Measurements from ENCODE around the gene CD180.
A peak's percentile ranks its signal among the peaks of the same experiment; 100 is the strongest.

The CD180 gene

GRCh38 chr5:67196537-67197059 lies at the start of gene CD180:
CD180 (minus strand) TSS chr5:67196799; CDS start chr5:67196641, 158 bp downstream.
- DNase-seq (ENCODE audit: low spot score) = peak; percentile 94

DNA sequence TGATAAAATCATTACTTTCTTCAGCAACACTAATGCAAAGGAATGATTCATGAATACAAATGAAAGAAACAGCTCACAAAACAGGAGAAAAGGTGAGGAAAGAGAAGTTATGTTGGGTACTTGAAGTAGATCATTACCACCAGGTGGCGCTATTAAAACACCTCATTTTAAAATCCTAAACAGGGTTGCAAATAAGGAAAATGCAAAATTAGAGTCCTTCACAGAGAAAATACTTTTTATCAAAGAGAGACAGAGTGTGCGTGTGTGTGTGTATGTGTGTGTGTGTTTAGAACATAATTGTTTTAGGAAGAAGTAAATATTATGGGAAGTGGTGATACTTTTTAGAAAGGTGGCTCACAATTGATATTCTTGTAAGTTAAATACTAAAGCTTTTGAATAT lies 49.5 kb upstream of the CD180 start:
- DNase-seq (ENCODE audit: low spot score) = peak; percentile 90

DNA sequence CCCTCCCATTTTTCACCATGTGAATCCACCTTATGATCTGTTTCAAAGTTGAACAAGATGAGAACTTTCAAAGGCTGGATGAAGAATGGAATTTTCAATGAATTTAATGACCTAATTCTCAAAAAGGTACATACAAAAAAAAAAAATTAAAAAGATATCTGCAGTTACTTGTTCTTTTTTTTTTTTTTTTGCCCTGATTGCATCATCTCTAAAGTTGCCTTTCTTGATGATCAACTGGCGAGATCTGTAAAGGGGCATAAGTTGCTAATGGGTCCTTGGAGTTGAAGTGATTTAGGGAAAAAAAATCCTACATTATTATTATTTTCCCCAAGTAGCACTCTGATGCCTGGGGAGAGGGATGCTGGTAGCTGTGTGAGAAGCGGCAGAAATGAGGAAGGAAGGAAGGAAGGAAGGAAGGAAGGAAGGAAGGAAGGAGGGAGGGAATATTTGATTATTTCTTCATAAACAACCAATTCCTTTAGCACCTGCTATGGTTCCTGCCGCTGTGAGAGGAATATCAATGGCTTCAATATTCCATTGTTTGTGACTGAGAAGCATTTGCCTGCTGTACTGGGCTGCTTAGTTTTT lies 48.8 kb upstream of the CD180 start:
- no peak for DNase-seq (ENCODE audit: low spot score)

GRCh38 chr5:67244345-67244793 lies 47.8 kb upstream of the CD180 start:
- DNase-seq (ENCODE audit: low spot score) = no peak

GRCh38 chr5:67243944-67244343 lies 47.3 kb upstream of the CD180 start:
- DNase-seq (ENCODE audit: low spot score) = no peak

DNA sequence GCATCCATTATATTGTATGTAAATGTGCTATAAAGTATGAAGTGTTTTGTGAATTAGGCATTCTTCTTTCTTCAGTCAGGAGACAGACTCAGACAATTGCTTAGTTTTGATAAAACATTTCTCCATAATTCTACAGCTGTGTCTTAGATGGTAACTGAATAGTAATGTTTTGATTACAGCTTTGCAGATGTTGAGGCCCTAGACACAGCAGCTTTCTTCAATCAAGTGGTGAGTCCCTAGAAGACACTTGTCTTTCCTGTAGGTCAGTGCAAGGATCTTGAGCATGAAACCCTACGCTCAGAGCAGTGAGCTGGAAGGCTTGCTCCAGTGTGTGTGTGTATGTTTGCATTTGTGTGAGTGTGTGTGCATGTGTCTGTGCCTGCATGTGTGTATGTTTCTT lies 46.8 kb upstream of the CD180 start:
- no peak for DNase-seq (ENCODE audit: low spot score)

GRCh38 chr5:67241326-67241725 lies 44.7 kb upstream of the CD180 start:
- no peak for DNase-seq (ENCODE audit: low spot score)

- DNase-seq (ENCODE audit: low spot score) = no peak
Measured at GRCh38 chr5:67240846-67241245, 44.2 kb upstream of the CD180 start.

DNA sequence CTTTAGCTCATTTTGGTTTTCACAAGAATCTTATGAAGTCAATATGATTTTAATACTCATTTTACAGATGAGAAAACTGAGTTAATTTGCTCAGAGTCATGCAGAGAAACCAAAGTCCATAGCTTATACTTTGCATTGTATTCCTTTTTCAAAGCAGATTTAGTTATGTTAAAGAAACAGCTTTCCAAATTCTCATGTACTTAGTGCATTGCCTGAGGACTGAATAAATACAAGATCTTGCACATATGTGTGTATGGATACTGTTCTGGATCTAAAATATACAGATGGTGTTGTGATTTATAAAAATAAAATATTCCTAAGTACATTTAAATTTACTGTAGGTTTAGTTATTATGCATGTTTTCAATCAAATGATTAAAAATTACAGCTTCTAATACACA lies 43.5 kb upstream of the CD180 start:
- DNase-seq (ENCODE audit: low spot score) = no peak

GRCh38 chr5:67238191-67238590 lies 41.6 kb upstream of the CD180 start:
- no peak for DNase-seq (ENCODE audit: low spot score)

GRCh38 chr5:67235399-67236110 lies 39.0 kb upstream of the CD180 start:
- DNase-seq (ENCODE audit: low spot score) = no peak

GRCh38 chr5:67234671-67235176 lies 38.1 kb upstream of the CD180 start:
- no peak for DNase-seq (ENCODE audit: low spot score)

- DNase-seq (ENCODE audit: low spot score) = no peak
Measured at GRCh38 chr5:67233075-67233474, 36.5 kb upstream of the CD180 start.

DNA sequence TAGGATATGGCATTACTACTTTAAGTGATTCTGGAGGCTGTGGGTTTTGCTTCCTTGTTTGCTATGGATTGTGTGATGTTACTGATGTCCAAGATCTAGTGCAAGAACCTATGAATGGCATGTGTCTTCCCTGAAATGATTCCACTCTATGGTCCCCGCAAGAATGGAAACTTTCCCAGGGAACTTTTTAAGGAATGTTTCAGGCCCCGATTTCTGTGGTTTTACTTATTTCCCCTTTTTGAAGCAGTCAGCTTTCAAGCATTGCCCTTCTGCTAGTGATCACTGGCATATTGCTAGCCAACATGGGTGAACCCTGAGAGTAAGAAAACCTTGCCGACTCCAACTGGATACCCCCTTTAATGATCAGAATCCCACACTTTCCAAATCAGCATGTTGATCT lies 26.6 kb upstream of the CD180 start:
- DNase-seq (ENCODE audit: low spot score) = no peak

DNA sequence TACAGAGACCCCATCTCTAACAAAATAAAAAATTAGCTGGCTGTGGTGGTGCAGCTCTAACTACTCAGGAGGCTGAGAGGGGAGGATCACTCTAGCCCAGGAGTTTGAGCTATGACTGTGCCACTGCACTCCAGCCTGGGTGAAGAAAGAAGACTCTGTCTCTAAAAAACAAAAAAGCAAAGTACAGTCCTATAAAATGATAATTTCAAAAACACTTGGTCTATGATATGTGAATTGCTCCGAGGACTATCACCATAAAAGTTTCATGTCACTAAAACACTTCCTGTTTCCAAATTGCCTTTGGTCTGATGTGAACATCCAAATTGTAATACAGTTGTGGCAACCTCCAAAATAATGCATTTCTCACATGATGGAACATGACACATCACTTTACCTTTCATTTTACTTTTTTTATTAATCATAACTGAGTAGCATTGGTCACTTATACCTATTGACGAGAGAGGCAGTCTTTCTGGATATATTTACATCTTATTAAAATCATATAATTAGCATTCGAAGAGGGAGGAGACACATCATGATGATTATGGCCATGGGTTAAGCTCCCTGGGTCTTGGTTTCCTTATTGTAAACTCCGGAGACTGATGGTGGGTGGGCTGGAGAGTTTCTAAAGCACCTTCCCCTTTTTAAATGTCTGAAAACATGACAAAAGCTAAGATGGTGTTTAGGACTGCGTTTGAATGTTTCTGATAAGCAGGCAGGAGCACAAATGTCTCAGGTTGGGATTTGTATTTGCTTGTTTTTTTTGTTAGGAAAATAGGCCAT lies 25.8 kb upstream of the CD180 start:
- DNase-seq (ENCODE audit: low spot score) = no peak

DNA sequence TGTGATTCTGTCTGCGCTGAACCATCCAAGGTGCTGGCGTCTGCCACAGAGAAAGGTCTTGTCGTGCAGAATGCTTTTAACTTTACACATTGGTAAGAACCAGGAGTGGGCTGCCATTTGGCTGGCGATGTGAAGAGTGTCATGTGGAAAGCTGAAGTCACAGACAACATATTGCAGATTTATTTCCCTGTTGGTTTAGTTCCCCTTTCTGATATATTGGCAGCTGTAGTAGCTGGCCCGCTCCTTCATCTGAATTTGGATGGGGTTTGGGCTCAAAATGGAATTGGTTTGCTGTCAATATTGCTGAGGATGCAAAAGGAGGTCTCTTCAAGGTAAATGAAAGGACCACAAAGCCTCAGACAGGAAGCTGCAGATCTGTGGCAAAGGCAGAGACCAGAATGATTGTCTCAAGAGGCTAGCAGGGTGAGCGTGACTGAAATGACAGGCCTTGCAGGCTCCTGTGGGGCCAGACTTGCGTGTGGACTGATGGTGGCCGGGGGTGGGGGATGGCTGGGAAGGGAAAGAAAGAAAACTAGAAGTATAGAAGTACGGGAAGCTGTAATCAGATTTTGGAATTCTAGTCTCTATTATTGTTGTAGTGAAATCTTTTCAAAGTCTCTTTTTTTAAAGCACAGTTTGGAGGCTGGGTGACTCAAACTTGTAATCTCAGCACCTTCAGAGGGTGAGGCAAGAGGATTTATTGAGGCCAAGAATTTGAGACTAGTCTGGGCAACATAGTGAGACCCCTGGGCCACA lies 25.1 kb upstream of the CD180 start:
- DNase-seq (ENCODE audit: low spot score) = peak; percentile 22

DNA sequence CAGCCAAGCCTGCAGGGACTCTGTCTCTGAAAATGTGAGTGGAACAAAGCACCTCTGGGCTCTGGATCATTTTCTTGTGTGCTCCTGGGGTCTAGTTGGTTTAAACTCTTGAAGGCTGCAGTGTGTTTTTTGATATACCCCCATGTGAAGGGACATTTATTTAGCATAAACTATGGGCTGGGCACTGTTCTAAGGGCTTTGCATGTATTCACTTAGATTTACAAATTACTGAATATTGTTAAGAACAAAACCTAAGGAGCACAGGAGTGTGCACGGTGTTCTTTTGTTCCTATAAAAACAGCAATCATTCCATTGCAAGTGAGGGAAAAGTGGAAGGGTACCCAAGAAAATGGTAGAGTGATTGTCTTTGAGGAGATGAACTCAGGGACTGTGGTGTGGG lies 20.0 kb upstream of the CD180 start:
- DNase-seq (ENCODE audit: low spot score) = no peak

DNA sequence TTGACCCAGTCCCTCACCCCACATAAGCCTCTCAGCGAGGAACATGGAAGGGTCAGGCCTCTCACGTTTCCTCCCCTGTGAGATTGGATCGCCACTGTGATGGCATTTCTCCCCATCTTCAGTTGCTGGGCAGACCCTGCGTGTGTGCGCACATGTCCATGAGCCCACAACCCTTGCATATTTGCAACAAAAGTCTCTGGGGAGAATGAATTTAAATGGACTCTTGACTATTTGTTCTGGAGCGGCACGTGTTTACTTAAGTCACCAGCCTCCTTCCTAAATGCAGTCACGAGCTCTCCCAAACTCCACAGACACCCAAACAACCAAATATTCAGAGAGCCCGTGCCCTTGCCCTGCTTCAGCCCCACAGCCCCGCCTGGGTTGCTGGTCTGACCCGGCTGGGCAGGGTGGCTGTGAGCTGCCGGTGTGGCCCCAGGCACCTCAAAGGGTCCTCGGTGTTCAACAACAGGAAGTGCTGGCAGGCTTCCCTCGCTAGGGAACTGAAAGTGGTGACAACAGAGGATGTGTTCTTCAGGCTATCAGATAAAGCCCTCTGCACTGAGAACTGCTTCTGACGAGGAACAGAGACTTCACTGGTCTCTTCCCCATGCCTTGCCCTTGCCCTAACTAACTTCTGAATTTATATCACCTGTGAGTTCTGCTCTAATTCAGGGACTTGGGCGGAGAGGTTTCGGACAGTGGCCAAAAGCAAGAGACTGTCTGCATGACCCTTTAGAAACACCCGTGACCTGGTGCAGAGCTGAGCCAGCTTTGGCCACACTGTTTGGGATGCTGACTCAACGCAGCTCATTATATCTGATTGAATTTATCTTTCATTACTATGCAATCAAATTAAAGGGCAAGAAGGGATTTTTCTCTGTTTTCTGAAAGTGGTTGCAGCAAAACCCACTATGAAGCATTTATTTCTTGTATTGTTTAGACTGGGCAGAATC lies 19.2 kb upstream of the CD180 start:
- peak; percentile 61 for DNase-seq (ENCODE audit: low spot score)

DNA sequence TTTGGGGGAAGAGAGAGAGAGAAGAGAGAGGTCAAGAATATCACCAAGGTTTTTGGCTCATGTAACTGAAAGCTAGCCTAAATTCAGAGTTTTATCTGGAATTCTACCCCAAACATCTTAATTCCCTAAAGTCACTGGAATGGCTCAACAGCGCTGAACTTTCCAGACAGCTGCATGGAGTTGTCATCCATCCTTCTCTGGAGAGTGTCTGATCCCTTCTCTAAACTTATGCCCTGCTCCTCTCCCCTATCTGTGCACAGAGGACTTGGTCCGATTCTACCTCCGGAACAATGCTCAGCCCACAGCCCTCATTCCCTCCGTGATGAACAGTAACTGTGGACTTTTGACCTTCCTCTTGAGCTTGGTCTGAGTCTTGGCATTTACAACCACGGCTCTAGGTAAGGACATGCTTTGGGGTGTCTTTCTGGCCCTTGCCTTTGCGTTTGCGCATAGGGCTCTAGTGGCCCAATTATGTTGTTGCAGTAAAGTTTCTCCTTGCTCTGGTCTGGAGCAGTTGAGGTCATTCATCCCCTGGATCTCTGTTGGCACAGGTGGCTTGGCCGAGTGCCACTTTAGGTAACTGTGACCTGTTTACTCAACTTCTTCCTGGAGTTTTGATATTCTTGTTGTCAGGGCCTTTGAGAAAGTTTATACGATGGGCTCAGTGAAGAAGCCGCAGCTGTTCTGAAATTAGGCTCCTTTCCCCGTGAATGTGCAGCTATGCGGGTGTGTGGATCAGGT lies 18.3 kb upstream of the CD180 start:
- no peak for DNase-seq (ENCODE audit: low spot score)

GRCh38 chr5:67214036-67214435 lies 17.4 kb upstream of the CD180 start:
- DNase-seq (ENCODE audit: low spot score) = no peak
